ENCODE data around the gene LEAP2. TPM values are rescaled to one million over a fixed set of nuclear protein-coding genes. Genes with fewer than 3 reads are reported as not detected.

The LEAP2 gene
- total and polyA plus RNA-seq, 2 of the 8 experiments (the other 6 are each of a cell fraction or from before 2014, with no cell fraction given), result 1.8 to 2.9 TPM

DNA sequence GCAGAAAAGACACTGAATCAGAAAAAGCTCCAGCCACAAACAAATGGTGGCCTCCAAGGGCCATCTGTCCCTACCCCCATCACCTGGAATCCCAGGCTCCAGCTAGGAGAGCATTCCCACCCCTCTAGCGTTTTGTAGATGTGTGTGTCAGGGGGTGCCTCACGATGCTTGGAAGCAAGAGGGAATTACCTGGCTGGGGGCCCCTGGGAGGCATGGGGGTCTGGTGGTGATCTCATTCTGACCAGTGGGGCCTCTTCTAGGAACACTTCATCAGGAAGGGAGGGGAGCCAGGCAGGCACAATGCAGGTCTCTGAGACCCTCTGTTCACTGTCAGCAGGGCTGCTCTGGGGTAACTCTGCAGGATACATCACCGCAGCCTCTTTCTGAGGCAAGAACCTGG lies 49.0 kb upstream of the LEAP2 start (continued):
- TF ChIP-seq, protein P1, sequence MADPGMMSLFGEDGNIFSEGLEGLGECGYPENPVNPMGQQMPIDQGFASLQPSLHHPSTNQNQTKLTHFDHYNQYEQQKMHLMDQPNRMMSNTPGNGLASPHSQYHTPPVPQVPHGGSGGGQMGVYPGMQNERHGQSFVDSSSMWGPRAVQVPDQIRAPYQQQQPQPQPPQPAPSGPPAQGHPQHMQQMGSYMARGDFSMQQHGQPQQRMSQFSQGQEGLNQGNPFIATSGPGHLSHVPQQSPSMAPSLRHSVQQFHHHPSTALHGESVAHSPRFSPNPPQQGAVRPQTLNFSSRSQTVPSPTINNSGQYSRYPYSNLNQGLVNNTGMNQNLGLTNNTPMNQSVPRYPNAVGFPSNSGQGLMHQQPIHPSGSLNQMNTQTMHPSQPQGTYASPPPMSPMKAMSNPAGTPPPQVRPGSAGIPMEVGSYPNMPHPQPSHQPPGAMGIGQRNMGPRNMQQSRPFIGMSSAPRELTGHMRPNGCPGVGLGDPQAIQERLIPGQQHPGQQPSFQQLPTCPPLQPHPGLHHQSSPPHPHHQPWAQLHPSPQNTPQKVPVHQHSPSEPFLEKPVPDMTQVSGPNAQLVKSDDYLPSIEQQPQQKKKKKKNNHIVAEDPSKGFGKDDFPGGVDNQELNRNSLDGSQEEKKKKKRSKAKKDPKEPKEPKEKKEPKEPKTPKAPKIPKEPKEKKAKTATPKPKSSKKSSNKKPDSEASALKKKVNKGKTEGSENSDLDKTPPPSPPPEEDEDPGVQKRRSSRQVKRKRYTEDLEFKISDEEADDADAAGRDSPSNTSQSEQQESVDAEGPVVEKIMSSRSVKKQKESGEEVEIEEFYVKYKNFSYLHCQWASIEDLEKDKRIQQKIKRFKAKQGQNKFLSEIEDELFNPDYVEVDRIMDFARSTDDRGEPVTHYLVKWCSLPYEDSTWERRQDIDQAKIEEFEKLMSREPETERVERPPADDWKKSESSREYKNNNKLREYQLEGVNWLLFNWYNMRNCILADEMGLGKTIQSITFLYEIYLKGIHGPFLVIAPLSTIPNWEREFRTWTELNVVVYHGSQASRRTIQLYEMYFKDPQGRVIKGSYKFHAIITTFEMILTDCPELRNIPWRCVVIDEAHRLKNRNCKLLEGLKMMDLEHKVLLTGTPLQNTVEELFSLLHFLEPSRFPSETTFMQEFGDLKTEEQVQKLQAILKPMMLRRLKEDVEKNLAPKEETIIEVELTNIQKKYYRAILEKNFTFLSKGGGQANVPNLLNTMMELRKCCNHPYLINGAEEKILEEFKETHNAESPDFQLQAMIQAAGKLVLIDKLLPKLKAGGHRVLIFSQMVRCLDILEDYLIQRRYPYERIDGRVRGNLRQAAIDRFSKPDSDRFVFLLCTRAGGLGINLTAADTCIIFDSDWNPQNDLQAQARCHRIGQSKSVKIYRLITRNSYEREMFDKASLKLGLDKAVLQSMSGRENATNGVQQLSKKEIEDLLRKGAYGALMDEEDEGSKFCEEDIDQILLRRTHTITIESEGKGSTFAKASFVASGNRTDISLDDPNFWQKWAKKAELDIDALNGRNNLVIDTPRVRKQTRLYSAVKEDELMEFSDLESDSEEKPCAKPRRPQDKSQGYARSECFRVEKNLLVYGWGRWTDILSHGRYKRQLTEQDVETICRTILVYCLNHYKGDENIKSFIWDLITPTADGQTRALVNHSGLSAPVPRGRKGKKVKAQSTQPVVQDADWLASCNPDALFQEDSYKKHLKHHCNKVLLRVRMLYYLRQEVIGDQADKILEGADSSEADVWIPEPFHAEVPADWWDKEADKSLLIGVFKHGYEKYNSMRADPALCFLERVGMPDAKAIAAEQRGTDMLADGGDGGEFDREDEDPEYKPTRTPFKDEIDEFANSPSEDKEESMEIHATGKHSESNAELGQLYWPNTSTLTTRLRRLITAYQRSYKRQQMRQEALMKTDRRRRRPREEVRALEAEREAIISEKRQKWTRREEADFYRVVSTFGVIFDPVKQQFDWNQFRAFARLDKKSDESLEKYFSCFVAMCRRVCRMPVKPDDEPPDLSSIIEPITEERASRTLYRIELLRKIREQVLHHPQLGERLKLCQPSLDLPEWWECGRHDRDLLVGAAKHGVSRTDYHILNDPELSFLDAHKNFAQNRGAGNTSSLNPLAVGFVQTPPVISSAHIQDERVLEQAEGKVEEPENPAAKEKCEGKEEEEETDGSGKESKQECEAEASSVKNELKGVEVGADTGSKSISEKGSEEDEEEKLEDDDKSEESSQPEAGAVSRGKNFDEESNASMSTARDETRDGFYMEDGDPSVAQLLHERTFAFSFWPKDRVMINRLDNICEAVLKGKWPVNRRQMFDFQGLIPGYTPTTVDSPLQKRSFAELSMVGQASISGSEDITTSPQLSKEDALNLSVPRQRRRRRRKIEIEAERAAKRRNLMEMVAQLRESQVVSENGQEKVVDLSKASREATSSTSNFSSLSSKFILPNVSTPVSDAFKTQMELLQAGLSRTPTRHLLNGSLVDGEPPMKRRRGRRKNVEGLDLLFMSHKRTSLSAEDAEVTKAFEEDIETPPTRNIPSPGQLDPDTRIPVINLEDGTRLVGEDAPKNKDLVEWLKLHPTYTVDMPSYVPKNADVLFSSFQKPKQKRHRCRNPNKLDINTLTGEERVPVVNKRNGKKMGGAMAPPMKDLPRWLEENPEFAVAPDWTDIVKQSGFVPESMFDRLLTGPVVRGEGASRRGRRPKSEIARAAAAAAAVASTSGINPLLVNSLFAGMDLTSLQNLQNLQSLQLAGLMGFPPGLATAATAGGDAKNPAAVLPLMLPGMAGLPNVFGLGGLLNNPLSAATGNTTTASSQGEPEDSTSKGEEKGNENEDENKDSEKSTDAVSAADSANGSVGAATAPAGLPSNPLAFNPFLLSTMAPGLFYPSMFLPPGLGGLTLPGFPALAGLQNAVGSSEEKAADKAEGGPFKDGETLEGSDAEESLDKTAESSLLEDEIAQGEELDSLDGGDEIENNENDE (IDR thresholded peaks at IDR 0.05; ENCODE audit: insufficient replicate concordance, low read length), result no peak
- TF ChIP-seq CHD1 (IDR thresholded peaks at IDR 0.05; ENCODE audit: low read depth, low read length) (no peak), BRCA1 (IDR thresholded peaks at IDR 0.05; ENCODE audit: low read depth, low read length) (no peak), KDM1A (IDR thresholded peaks at IDR 0.05; ENCODE audit: borderline replicate concordance, low read length) (no peak), ASH2L (IDR thresholded peaks at IDR 0.05; ENCODE audit: low read length) (no peak), ZNF274 (IDR thresholded peaks at IDR 0.05; ENCODE audit: borderline replicate concordance, extremely low read depth, low read length) (no peak)

Measured in H1 (cell line).